Thyroid gland (tissue), 4 donors: ENCODE measurements around the gene PITPNC1.

Source experiments
- CTCF ChIP-seq, 6 experiments: fragments of 200-600 bp in 3 of 6; fragments of 450-650 bp in 3 of 6; sonication (generic) in 3 of 6; IDR thresholded peaks; one replicate each; pipeline ENCODE4 v1.5.1; 2016 to 2019; ENCODE audit warnings: antibody characterized with exemption in 6 of 6, mild to moderate bottlenecking in 2 of 6, inconsistent platforms in 1 of 6, moderate library complexity in 1 of 6
- POLR2A ChIP-seq, 2 donors: fragments of 450-650 bp; IDR thresholded peaks; one replicate each; pipeline ENCODE4 v1.6.1; 2017; ENCODE audit warnings: antibody characterized with exemption in 2 of 2, mild to moderate bottlenecking in 2 of 2, moderate library complexity in 1 of 2

- TF ChIP-seq CTCF (IDR thresholded peaks at IDR 0.05), result no peak
- no peak for TF ChIP-seq POLR2A (IDR thresholded peaks at IDR 0.05)
Measured at GRCh38 chr17:67469208-67469980, 92.3 kb downstream of the PITPNC1 start.
